Mesenchymal stem cell (in vitro differentiated cells and primary cell): ENCODE results near the gene DLGAP1.

Source experiments
- DNase-seq: peaks from one replicate; pipeline ENCODE4 v3.0.0-alpha.2; 2013
- H2AFZ ChIP-seq: one replicate; pipeline ENCODE4 v1.6.1; 2013; ENCODE audit warnings: low read depth, mild to moderate bottlenecking, control low read depth, inconsistent platforms, low read length, moderate library complexity
- H2AK5ac ChIP-seq: 2 replicates; pipeline ENCODE4 v1.6.1; 2013; ENCODE audit warnings: low read length, moderate library complexity, mild to moderate bottlenecking, inconsistent platforms; ENCODE audit not compliant: severe bottlenecking
- H2BK120ac ChIP-seq: one replicate; pipeline ENCODE4 v1.6.1; 2013; ENCODE audit warnings: low read depth, mild to moderate bottlenecking, inconsistent platforms, low read length, moderate library complexity
- H2BK12ac ChIP-seq, 2 experiments: one replicate each; pipeline ENCODE4 v1.6.1; 2013; ENCODE audit warnings: inconsistent platforms in 2 of 2, low read length in 2 of 2, mild to moderate bottlenecking in 2 of 2, moderate library complexity in 2 of 2, control low read depth in 1 of 2
- H2BK15ac ChIP-seq: one replicate; pipeline ENCODE4 v1.6.1; 2013; ENCODE audit warnings: mild to moderate bottlenecking, low read depth, inconsistent platforms; ENCODE audit not compliant: poor library complexity, severe bottlenecking
- H2BK5ac ChIP-seq: 2 replicates; pipeline ENCODE4 v1.6.1; 2013; ENCODE audit warnings: low read depth, mild to moderate bottlenecking, low read length, control low read depth, inconsistent platforms; ENCODE audit not compliant: poor library complexity, severe bottlenecking
- H3K14ac ChIP-seq, 2 experiments: one replicate each; pipeline ENCODE4 v1.6.1; 2013; ENCODE audit warnings: inconsistent platforms in 2 of 2, low read length in 2 of 2, control low read depth in 1 of 2, mild to moderate bottlenecking in 1 of 2, moderate library complexity in 1 of 2
- H3K18ac ChIP-seq, 2 experiments: one replicate each; pipeline ENCODE4 v1.6.1; 2013; ENCODE audit warnings: inconsistent platforms in 2 of 2, low read length in 2 of 2, control low read depth in 1 of 2, low read depth in 1 of 2, mild to moderate bottlenecking in 1 of 2
- H3K23ac ChIP-seq, 2 experiments: one replicate each; pipeline ENCODE4 v1.6.1; 2013; ENCODE audit warnings: inconsistent platforms in 2 of 2, low read length in 2 of 2, mild to moderate bottlenecking in 2 of 2, moderate library complexity in 2 of 2, control low read depth in 1 of 2
- H3K27ac ChIP-seq: 2 replicates; pipeline ENCODE4 v1.5.1; 2013; ENCODE audit warnings: mild to moderate bottlenecking, moderate library complexity, low read length, control low read depth, inconsistent platforms; ENCODE audit not compliant: poor library complexity, severe bottlenecking
- H3K27me3 ChIP-seq, 2 experiments: 2 replicates each; pipeline versions ENCODE4 v1.6.1 to v1.7.0; 2013; ENCODE audit warnings: low read length in 2 of 2, mild to moderate bottlenecking in 2 of 2, moderate library complexity in 2 of 2, control low read depth in 1 of 2, inconsistent platforms in 1 of 2; ENCODE audit not compliant: control insufficient read depth in 1 of 2, insufficient read depth in 1 of 2
- H3K36me3 ChIP-seq, 2 experiments: 2 replicates each; pipeline versions ENCODE4 v1.6.1 to v1.7.0; 2013; ENCODE audit warnings: low read length in 2 of 2, control low read depth in 1 of 2, inconsistent platforms in 1 of 2, low read depth in 1 of 2, mild to moderate bottlenecking in 1 of 2; ENCODE audit not compliant: insufficient read depth in 2 of 2, control insufficient read depth in 1 of 2
- H3K4ac ChIP-seq, 2 experiments: one replicate each; pipeline ENCODE4 v1.6.1; 2013; ENCODE audit warnings: inconsistent platforms in 2 of 2, low read length in 2 of 2, mild to moderate bottlenecking in 2 of 2, moderate library complexity in 2 of 2, control low read depth in 1 of 2, low read depth in 1 of 2
- H3K4me1 ChIP-seq: 2 replicates; pipeline ENCODE4 v1.6.1; 2013; ENCODE audit warnings: low read depth, low read length, control low read depth; ENCODE audit not compliant: control insufficient read depth, insufficient read depth
- H3K4me2 ChIP-seq: 2 replicates; pipeline ENCODE4 v1.6.1; 2013; ENCODE audit warnings: low read length, mild to moderate bottlenecking, inconsistent platforms; ENCODE audit not compliant: poor library complexity, severe bottlenecking
- H3K4me3 ChIP-seq, 2 experiments: 2 replicates each; pipeline versions ENCODE4 v1.5.1 to v1.7.0; 2013; ENCODE audit warnings: low read length in 2 of 2, mild to moderate bottlenecking in 2 of 2, control low read depth in 1 of 2, low read depth in 1 of 2; ENCODE audit not compliant: insufficient read depth in 1 of 2
- H3K79me1 ChIP-seq: replicated peaks from 2 replicates; pipeline ENCODE4 v1.6.1; 2013; ENCODE audit warnings: mild to moderate bottlenecking, control low read depth, low read length, inconsistent platforms; ENCODE audit not compliant: poor library complexity, severe bottlenecking
- H3K9ac ChIP-seq: 2 replicates; pipeline ENCODE4 v1.7.0; 2013; ENCODE audit warnings: mild to moderate bottlenecking, low read length, moderate library complexity
- H3K9me3 ChIP-seq: 2 replicates; pipeline ENCODE4 v1.7.0; 2013; ENCODE audit warnings: mild to moderate bottlenecking, low read length; ENCODE audit not compliant: control insufficient read depth
- H4K8ac ChIP-seq: one replicate; pipeline ENCODE4 v1.6.1; 2013; ENCODE audit warnings: inconsistent platforms, mild to moderate bottlenecking, low read length, moderate library complexity
- H4K91ac ChIP-seq: one replicate; pipeline ENCODE4 v1.6.1; 2013; ENCODE audit warnings: mild to moderate bottlenecking, low read length, inconsistent platforms
- WGBS: methylation state at CpG from one replicate; pipeline ENCODE4 v1.1.7; 2013; ENCODE audit warnings: mixed read lengths; 5-methylcytosine and 5-hydroxymethylcytosine counted together

The DLGAP1 gene

GRCh38 chr18:3985664-3986063 lies 469.4 kb downstream of the DLGAP1 start:
- no peak overlapping the region for H3K4ac ChIP-seq
- peaks cover 2% of the 10 kb centered on the region for H3K4me1 ChIP-seq
- peak overlapping the region; percentile 33 for H3K27ac ChIP-seq
- H3K18ac ChIP-seq: no peak overlapping the region
- H3K36me3 ChIP-seq: no peaks in the 10 kb centered on the region
- peak overlapping the region; percentile 11 for H3K4me2 ChIP-seq
- peak; percentile 92 for DNase-seq
- H2AFZ ChIP-seq: no peak overlapping the region
- H2AK5ac ChIP-seq: peak overlapping the region; percentile 83
- H3K23ac ChIP-seq: no peak overlapping the region
- H2BK120ac ChIP-seq: no peak overlapping the region
- no peaks in the 10 kb centered on the region for H3K27me3 ChIP-seq
- H3K9ac ChIP-seq: peak overlapping the region; percentile 68
- H2BK12ac ChIP-seq: no peak overlapping the region
- 21% methylated on average over 2 of the region's 2 CpGs for WGBS
- H3K79me1 ChIP-seq: no peaks in the 10 kb centered on the region
- no peak overlapping the region for H2BK15ac ChIP-seq
- no peaks in the 10 kb centered on the region for H3K9me3 ChIP-seq
- no peak overlapping the region for H4K8ac ChIP-seq
- H2BK5ac ChIP-seq: no peak overlapping the region
- no peak overlapping the region for H4K91ac ChIP-seq
- no peak overlapping the region for H3K14ac ChIP-seq
- no peak overlapping the region for H3K4me3 ChIP-seq

- no peak overlapping the region for H2BK5ac ChIP-seq
- no peak overlapping the region for H3K18ac ChIP-seq
- H3K4me2 ChIP-seq: no peak overlapping the region
- H4K8ac ChIP-seq: no peak overlapping the region
- no peaks in the 10 kb centered on the region for H3K27me3 ChIP-seq
- peak overlapping the region in 1 of 2 experiments; percentile 4 for H3K4me3 ChIP-seq
- H3K14ac ChIP-seq: no peak overlapping the region
- H3K79me1 ChIP-seq: no peaks in the 10 kb centered on the region
- no peak overlapping the region for H3K4ac ChIP-seq
- no peak overlapping the region for H2BK15ac ChIP-seq
- no peak overlapping the region for H4K91ac ChIP-seq
- H3K9ac ChIP-seq: peak overlapping the region; percentile 68
- H3K27ac ChIP-seq: peak overlapping the region; percentile 51
- peak; percentile 48 for DNase-seq
- peaks cover 2% of the 10 kb centered on the region for H3K4me1 ChIP-seq
- H3K9me3 ChIP-seq: no peaks in the 10 kb centered on the region
- no peak overlapping the region for H2BK120ac ChIP-seq
- no peak overlapping the region for H3K23ac ChIP-seq
- no peak overlapping the region for H2AK5ac ChIP-seq
- H3K36me3 ChIP-seq: no peaks in the 10 kb centered on the region
- no peak overlapping the region for H2AFZ ChIP-seq
- H2BK12ac ChIP-seq: no peak overlapping the region
These were observed 470.1 kb downstream of the DLGAP1 start for GRCh38 chr18:3985020-3985419.

GRCh38 chr18:3984163-3984757 lies 470.8 kb downstream of the DLGAP1 start:
- Histone ChIP-seq H3K9me3 (peaks cover 3% of the 10 kb centered on the region), H3K4me1 (peaks cover 2% of the 10 kb centered on the region), H3K18ac (no peak overlapping the region), H2AFZ (no peak overlapping the region), H3K14ac (no peak overlapping the region), H4K91ac (no peak overlapping the region), H3K4ac (peak overlapping the region in 1 of 2 experiments; percentile 7), H3K4me3 (peak overlapping the region in 1 of 2 experiments; percentile 20), H3K23ac (no peak overlapping the region), H2BK12ac (peak overlapping the region; percentile 18 to 29), H2AK5ac (peak overlapping the region; percentile 43), H3K27me3 (no peaks in the 10 kb centered on the region), H3K4me2 (no peak overlapping the region), H3K79me1 (no peaks in the 10 kb centered on the region), H3K27ac (peak overlapping the region; percentile 51), H2BK5ac (no peak overlapping the region), H3K36me3 (no peaks in the 10 kb centered on the region), H4K8ac (no peak overlapping the region), H3K9ac (peak overlapping the region; percentile 68), H2BK15ac (no peak overlapping the region), H2BK120ac (no peak overlapping the region)
- 85% methylated on average over 3 of the region's 3 CpGs for WGBS
- no peak for DNase-seq

GRCh38 chr18:3983351-3983969 lies 471.6 kb downstream of the DLGAP1 start:
- Histone ChIP-seq H2AK5ac (no peak overlapping the region), H3K4me2 (no peak overlapping the region), H3K18ac (no peak overlapping the region), H2BK120ac (no peak overlapping the region), H3K9ac (peak overlapping the region; percentile 72), H2BK5ac (no peak overlapping the region), H3K36me3 (no peaks in the 10 kb centered on the region), H2AFZ (no peak overlapping the region), H3K79me1 (no peaks in the 10 kb centered on the region), H3K4me1 (peaks cover 2% of the 10 kb centered on the region), H3K27ac (no peak overlapping the region), H2BK15ac (no peak overlapping the region), H3K9me3 (peaks cover 8% of the 10 kb centered on the region), H3K14ac (no peak overlapping the region), H4K8ac (no peak overlapping the region), H3K27me3 (no peaks in the 10 kb centered on the region), H2BK12ac (no peak overlapping the region), H3K4ac (no peak overlapping the region), H3K23ac (no peak overlapping the region), H4K91ac (no peak overlapping the region), H3K4me3 (peak overlapping the region in 1 of 2 experiments; percentile 20)
- DNase-seq: peak; percentile 72
- WGBS: 23% methylated on average over 3 of the region's 5 CpGs
